ENCODE measurements around the gene SULF2. TPM values are rescaled to one million over a fixed set of nuclear protein-coding genes. Genes with fewer than 3 reads are reported as not detected.
A peak's percentile ranks its signal among the peaks of the same experiment; 100 is the strongest.

The SULF2 gene
- total RNA-seq, 1 donor from 2014 or later: 94.5 TPM

GRCh38 chr20:47761482-47762047, 23.7 kb downstream of the SULF2 start:
- TF ChIP-seq CTCF (IDR thresholded peaks at IDR 0.05; ENCODE audit: unreplicated experiment): no peak
- H3K27ac Mint-ChIP-seq: no peak overlapping the region
- H3K4me1 Mint-ChIP-seq (ENCODE audit: low read depth): peaks cover 20% of the 10 kb centered on the region
- peaks cover 11% of the 10 kb centered on the region for H3K36me3 Mint-ChIP-seq (ENCODE audit: insufficient read depth)
- H3K9me3 Mint-ChIP-seq (ENCODE audit: low read depth): no peaks in the 10 kb centered on the region
- H3K27me3 Mint-ChIP-seq: peaks cover 20% of the 10 kb centered on the region
- H3K4me3 Mint-ChIP-seq (ENCODE audit: low read depth): no peak overlapping the region
- no peak for DNase-seq (ENCODE audit: low spot score, unreplicated experiment)

GRCh38 chr20:47760686-47761481, 24.4 kb downstream of the SULF2 start:
- H3K4me3 Mint-ChIP-seq (ENCODE audit: low read depth): no peak overlapping the region
- DNase-seq (ENCODE audit: low spot score, unreplicated experiment): no peak
- peaks cover 20% of the 10 kb centered on the region for H3K27me3 Mint-ChIP-seq
- H3K27ac Mint-ChIP-seq: no peak overlapping the region
- H3K4me1 Mint-ChIP-seq (ENCODE audit: low read depth): peaks cover 14% of the 10 kb centered on the region
- TF ChIP-seq CTCF (IDR thresholded peaks at IDR 0.05; ENCODE audit: unreplicated experiment): no peak
- H3K9me3 Mint-ChIP-seq (ENCODE audit: low read depth): no peaks in the 10 kb centered on the region
- peaks cover 13% of the 10 kb centered on the region for H3K36me3 Mint-ChIP-seq (ENCODE audit: insufficient read depth)

GRCh38 chr20:47758517-47759450, 26.5 kb downstream of the SULF2 start:
- H3K9me3 Mint-ChIP-seq (ENCODE audit: low read depth): no peaks in the 10 kb centered on the region
- peaks cover 16% of the 10 kb centered on the region for H3K36me3 Mint-ChIP-seq (ENCODE audit: insufficient read depth)
- H3K27ac Mint-ChIP-seq: no peak overlapping the region
- TF ChIP-seq CTCF (IDR thresholded peaks at IDR 0.05; ENCODE audit: unreplicated experiment): no peak
- no peak overlapping the region for H3K4me3 Mint-ChIP-seq (ENCODE audit: low read depth)
- H3K4me1 Mint-ChIP-seq (ENCODE audit: low read depth): peaks cover 10% of the 10 kb centered on the region
- peaks cover 20% of the 10 kb centered on the region for H3K27me3 Mint-ChIP-seq
- no peak for DNase-seq (ENCODE audit: low spot score, unreplicated experiment)

- peak overlapping the region; percentile 49 for H3K27ac Mint-ChIP-seq
- DNase-seq (ENCODE audit: low spot score, unreplicated experiment): no peak
Observed at GRCh38 chr20:47757145-47758035, 27.9 kb downstream of the SULF2 start.

More at GRCh38 chr20:47757145-47758035, 27.9 kb downstream of the SULF2 start:
- no peak for TF ChIP-seq CTCF (IDR thresholded peaks at IDR 0.05; ENCODE audit: unreplicated experiment)
- Mint-ChIP-seq H3K4me1 (ENCODE audit: low read depth) (peaks cover 10% of the 10 kb centered on the region), H3K36me3 (ENCODE audit: insufficient read depth) (peaks cover 12% of the 10 kb centered on the region), H3K4me3 (ENCODE audit: low read depth) (no peak overlapping the region), H3K9me3 (ENCODE audit: low read depth) (no peaks in the 10 kb centered on the region), H3K27me3 (peaks cover 15% of the 10 kb centered on the region)
